Islet of Langerhans (tissue), 1 donor: ENCODE measurements around the gene HESX1.

ENCODE experiments used
- FAIRE-seq: peaks from one replicate; lab custom pipeline; 2011; peaks lifted over from hg19 to GRCh38; lab: Jason Lieb, UNC

Gene HESX1

GRCh38 chr3:57166660-57167059 lies 33.1 kb downstream of the HESX1 start:
- FAIRE-seq: no peak

GRCh38 chr3:57165641-57166040 lies 34.1 kb downstream of the HESX1 start:
- no peak for FAIRE-seq

DNA sequence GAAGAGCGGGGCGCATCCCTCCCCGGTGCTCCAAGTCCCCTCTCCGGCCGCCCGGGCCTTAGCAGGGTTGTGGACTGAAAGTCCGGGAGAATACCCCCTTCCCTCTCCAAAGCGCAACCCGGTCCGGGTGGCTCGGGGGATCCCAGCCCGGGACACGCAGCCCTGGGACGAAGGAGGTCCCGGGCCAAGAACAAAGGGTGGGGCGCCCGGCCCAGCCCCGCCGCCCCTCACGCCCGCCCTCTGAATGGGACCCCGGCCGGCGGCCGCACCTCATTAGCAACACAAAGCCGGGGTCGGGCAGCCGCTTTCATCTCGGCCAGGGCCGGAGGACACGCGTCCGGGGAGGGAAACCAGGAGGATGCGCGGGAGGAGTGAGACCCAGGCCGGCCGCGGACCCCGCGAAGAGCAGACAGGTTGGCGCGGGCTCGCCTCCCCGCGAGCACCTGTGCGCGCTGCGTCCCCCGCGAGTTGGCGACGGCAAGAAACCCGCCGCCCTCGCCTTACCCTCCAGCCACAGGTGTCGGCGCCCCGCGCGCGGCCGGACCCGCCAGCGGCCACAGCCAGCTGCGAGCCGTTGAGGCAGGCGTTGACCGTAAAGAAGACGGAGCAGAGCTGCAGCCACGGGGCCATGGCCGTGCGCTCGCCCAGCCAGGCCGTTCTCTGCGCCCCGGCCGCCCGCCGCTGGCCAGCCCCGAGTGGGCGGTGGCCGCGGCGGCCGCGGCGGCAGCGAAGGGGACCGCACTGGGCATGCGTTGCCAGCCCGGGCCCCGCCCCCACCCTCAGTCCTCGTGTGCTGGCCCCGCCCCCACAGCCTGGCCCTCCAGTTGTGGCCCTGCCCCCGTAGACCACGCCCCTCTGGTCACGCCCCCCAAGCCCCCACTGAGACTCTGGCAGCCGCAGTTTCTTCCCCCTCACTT lies 34.9 kb downstream of the HESX1 start, which contains the start of gene IL17RD:
TSS of gene IL17RD (minus strand) at position 697 of the 917 bp plus-strand sequence. CDS start at position 630, 67 bp downstream.
- no peak for FAIRE-seq

DNA sequence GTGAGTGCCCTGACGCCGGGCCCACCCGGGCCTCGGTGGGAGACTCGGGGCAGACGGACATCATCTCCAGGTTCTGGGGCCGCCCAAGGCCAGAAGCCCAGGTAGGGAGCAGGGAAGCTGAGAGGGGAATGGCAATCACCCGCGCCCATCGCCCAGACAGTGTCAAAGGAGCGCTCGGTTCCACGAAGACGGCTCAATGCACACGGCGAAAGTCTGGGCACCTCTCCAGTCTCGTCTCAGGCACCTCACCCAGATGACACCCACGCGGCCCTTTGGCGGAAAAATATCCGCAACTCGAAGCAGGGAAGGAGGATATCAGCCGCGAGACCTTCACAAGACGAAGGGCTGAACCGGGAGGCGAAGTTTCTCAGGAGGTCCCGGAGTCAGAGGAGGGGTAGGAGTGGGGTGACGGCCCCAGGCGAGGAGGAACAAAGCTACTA lies 35.5 kb downstream of the HESX1 start:
- no peak for FAIRE-seq

DNA sequence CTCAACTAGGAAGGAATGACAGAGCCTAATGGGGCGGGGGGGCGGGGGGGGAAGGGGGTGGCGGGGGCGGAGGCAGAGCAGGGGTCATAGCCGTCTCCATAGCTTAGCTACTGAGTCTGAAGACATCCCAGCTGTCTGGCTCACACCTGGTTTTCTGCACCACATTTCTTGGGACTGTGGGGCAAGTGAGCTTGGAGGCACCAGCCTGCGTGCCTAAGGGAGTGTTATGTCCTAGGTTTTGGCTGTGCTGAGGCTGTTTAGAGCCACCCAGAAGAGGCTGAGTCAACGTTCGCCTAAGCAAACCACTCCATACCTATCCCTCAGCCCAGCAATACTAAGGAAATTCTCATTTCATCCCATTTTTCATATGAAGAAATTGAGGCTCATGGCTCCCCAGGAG lies 36.0 kb downstream of the HESX1 start:
- FAIRE-seq: no peak

GRCh38 chr3:57161915-57162314 lies 37.9 kb downstream of the HESX1 start:
- no peak for FAIRE-seq

- FAIRE-seq: no peak
Measured at GRCh38 chr3:57160765-57161538, 38.8 kb downstream of the HESX1 start.

GRCh38 chr3:57160076-57160764 lies 39.6 kb downstream of the HESX1 start:
- FAIRE-seq: no peak

DNA sequence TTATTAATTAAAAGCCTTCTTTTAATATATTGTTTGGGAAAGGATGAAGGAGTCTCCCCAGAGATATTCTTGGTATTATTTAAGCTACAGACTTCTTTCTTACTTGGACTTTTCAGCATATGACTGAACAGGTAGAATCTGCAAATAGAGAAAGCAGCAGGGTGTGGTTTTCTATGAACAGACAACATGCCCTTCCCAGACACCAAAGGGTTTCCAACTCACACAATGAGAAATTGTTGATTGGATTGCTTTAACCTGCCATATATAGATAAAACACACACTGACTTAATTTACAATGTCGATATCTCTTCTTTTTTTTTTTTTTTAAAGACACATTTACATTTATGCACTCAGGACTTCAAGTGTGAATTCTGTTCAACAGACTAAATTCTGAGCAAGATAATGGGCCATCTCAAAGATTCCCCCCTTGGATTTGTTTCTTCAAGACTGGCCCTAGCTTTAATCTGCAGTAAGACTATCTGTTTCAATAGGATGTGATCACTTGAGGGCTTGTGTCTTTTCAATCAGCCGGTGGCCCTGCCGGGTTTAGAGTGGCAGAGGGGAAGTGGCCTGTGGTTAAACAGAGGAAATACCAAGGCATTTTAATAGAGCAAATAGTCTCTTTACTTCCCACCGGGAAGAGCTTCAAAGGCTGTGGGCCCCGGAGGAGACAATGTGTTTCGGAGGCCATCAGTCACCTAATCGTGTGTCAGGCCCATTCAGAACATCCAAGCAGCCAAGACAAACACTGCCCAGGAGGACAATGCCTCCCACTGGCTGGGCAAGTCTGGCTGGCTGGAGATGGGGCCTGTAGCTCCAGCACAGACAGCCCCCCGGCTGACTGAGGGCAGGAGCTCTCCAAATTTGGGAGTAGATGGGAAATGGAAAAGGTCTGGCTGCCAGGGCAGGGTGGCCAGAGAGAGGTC lies 40.7 kb downstream of the HESX1 start:
- no peak for FAIRE-seq

GRCh38 chr3:57158325-57158724 lies 41.5 kb downstream of the HESX1 start:
- no peak for FAIRE-seq

DNA sequence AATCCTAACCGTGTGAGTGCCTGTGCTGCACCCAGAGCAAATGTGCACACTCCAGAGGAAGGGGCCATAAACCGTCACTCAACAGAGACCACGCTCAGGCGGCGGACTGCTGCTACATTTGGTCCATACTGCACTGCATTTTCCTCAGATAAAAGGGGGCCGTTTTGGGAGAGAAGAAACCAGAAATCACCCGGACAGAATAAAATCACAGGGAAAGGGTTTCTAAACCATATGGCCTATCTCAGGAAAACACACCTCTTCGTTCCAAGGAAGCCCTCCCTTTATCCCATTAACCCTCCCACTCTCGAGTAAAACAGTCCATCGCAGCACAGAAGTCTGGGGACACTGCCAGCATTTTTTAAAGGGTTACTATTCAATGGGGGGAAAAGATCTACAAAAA lies 42.2 kb downstream of the HESX1 start:
- no peak for FAIRE-seq

- FAIRE-seq: no peak
Measured at GRCh38 chr3:57155310-57155643, 44.5 kb downstream of the HESX1 start.

DNA sequence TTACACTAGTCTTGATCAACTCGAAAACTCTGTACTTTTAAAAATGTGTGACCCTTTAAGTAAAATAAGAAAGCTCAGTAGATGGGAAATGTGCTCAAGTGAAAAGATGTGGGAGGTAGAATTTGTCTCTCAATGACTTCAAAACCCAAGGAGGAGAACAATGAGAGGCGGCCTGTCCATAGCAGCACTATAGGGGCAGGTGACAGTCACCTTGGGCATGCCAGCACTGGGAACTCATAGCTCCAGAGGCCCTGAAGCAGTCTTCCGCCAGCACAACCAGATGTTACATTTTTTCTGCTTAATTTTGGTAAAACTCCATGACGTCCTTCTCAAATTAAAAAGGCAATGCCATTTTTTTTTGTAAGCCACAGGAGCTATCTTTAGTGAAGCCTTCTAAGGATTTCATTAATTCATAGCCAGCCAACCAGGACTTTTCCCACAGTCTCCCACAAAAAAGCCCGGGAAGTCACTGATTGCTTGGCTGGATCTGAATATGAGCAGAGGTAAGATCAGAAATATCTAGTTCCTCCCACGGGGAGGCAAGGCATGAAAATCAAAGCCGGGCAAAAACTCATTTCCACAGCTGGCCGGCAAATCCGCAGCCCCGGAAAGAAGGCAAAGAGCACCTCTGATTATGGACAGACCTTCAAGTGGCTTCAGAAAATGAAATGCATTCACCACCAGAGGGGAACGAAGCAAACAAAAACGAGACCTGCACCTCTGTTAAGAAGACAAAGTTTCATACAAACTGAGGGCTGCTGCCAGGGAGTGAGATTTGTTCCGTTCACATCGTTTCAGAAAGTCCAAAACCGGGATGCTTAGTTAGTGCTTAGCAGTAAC lies 45.1 kb downstream of the HESX1 start:
- FAIRE-seq: no peak

DNA sequence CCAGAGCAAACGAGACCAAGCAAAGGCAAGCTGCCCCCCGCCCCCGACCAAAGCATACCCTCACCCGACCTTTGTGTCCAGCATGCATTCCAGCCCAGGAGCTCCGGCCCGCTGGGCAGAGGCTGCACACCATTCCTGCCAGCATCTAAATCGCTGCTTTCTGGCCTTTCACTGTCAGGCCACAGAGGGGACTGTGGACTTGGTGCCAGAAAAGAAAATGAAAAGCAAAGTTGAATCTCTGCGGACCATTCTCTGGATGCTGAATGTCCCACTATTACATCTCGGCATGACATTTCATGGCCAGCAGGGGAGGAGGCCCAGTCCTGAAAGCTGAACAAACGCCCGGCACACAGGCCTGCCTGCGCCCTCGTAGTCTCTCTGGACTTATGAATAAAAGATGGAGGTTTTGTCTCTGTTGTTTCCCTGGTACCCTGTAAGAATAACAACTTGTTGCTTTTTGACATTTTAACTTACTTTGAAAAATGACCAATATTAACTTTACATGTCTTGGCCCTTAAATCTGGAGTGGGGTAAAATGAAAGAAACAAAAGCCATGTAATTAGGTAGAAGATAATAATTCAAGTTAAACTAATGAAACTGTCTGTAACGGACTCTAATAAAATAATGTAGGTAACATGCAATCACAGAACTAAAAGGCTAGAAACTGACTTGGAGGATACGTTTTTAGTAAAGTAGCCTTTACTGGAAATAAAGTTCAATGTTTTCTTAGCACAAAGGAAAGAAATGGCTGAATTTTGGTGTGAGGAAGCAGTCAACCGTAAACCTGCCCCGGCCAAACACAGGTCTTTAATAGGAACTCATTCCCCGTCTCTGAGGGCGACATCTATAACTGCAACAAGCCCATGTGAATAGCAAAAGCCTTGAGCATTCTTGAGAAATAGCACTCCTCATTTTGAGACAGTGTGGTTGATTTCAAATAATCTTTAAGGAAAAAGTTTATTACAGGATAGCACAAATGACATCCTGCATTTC lies 47.3 kb downstream of the HESX1 start:
- FAIRE-seq: no peak

DNA sequence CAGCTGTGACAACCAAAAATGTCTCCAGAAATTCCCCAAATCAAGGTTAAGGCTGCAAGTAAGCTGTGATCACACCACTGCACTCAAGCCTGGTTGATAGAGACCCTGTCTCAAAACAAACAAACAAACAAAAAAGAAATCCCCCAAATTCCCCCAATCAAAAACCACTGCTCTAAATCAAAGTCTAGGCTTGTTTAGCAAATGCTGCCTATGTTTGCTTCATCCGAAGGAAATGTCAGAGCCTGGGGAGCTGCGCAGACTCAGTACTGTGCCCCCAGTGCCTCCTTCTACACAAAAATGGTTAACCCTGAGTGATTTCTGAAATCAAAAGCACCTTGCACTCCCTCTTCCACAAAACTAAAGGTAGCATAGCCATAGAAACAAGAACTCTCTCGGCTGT lies 48.0 kb downstream of the HESX1 start:
- no peak for FAIRE-seq

DNA sequence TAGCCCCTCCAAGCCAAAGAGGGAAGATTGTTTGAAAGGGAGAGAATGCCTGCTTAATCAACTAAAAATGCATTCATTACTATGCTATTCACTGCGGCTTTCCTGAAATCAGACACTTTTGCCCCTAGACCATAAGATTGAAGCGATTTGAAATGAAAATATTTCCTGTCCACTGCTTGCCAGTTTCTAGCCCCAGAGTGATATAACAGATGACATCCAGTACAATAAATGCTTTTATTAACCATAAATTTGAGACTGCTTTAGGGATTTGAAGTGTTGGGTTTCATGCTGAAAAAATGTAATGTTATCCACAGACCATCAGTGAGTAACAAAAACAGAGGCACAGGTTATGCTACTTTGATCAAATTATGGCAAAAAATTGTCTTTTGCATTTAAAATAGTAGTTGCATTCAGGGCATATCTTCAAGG lies 48.7 kb downstream of the HESX1 start:
- no peak for FAIRE-seq

GRCh38 chr3:57150113-57150581 lies 49.6 kb downstream of the HESX1 start:
- no peak for FAIRE-seq
